H9 (cell line): Measurements from ENCODE around the gene DIAPH3. TPM values are rescaled to one million over a fixed set of nuclear protein-coding genes. Genes with fewer than 3 reads are reported as not detected.

Experiments
- DNase-seq: peaks from one replicate; pipeline ENCODE4 v3.0.0-alpha.2; 2017
- H2AFZ ChIP-seq: one replicate; pipeline ENCODE4 v1.6.1; 2013; ENCODE audit warnings: mild to moderate bottlenecking, low read length, control low read depth, moderate library complexity
- H2AK5ac ChIP-seq: 2 replicates; pipeline ENCODE4 v1.6.1; 2013; ENCODE audit warnings: low read length, control low read depth, mixed read lengths; ENCODE audit not compliant: insufficient read length
- H2BK120ac ChIP-seq: one replicate; pipeline ENCODE4 v1.6.1; 2013; ENCODE audit warnings: low read depth, mild to moderate bottlenecking, low read length, control low read depth, inconsistent platforms; ENCODE audit not compliant: poor library complexity, severe bottlenecking
- H2BK12ac ChIP-seq: 2 replicates; pipeline ENCODE4 v1.6.1; 2013; ENCODE audit warnings: low read length, control low read depth, mixed read lengths, low read depth; ENCODE audit not compliant: insufficient read length
- H2BK15ac ChIP-seq: 2 replicates; pipeline ENCODE4 v1.6.1; 2013; ENCODE audit warnings: low read depth, low read length, control low read depth
- H2BK20ac ChIP-seq: one replicate; pipeline ENCODE4 v1.6.1; 2013; ENCODE audit warnings: low read depth, mild to moderate bottlenecking, low read length, control low read depth, inconsistent platforms; ENCODE audit not compliant: poor library complexity, severe bottlenecking
- H2BK5ac ChIP-seq: 2 replicates; pipeline ENCODE4 v1.6.1; 2013; ENCODE audit warnings: low read length, control low read depth, mixed read lengths; ENCODE audit not compliant: insufficient read length
- H3K14ac ChIP-seq: 2 replicates; pipeline ENCODE4 v1.6.1; 2013; ENCODE audit warnings: low read length, control low read depth; ENCODE audit not compliant: insufficient read depth
- H3K18ac ChIP-seq: 2 replicates; pipeline ENCODE4 v1.6.1; 2013; ENCODE audit warnings: low read depth, mild to moderate bottlenecking, mixed read lengths, low read length, control low read depth; ENCODE audit not compliant: insufficient read length
- H3K23ac ChIP-seq: 2 replicates; pipeline ENCODE4 v1.6.1; 2013; ENCODE audit warnings: low read length, control low read depth, mixed read lengths, low read depth; ENCODE audit not compliant: insufficient read length
- H3K23me2 ChIP-seq: 2 replicates; pipeline ENCODE4 v1.6.1; 2013; ENCODE audit warnings: low read depth, mild to moderate bottlenecking, mixed read lengths, low read length, control low read depth; ENCODE audit not compliant: insufficient read length, poor library complexity, severe bottlenecking
- H3K27ac ChIP-seq: 2 replicates; pipeline ENCODE4 v1.5.1; 2013; ENCODE audit warnings: low read length, control low read depth, mixed read lengths, low read depth; ENCODE audit not compliant: insufficient read length
- H3K27me3 ChIP-seq: 2 replicates; pipeline ENCODE4 v1.6.1; 2013; ENCODE audit warnings: low read length, control low read depth, inconsistent platforms; ENCODE audit not compliant: insufficient read depth
- H3K4ac ChIP-seq: 2 replicates; pipeline ENCODE4 v1.6.1; 2013; ENCODE audit warnings: low read depth, mild to moderate bottlenecking, control low read depth, inconsistent platforms, low read length, moderate library complexity
- H3K4me1 ChIP-seq: 2 replicates; pipeline ENCODE4 v1.6.1; 2013; ENCODE audit warnings: low read length, control low read depth, inconsistent platforms; ENCODE audit not compliant: insufficient read depth
- H3K4me2 ChIP-seq: 2 replicates; pipeline ENCODE4 v1.6.1; 2013; ENCODE audit warnings: low read length, control low read depth, mixed read lengths; ENCODE audit not compliant: insufficient read length, insufficient read depth
- H3K56ac ChIP-seq: 2 replicates; pipeline ENCODE4 v1.6.1; 2013; ENCODE audit warnings: low read depth, mild to moderate bottlenecking, mixed read lengths, low read length, control low read depth; ENCODE audit not compliant: insufficient read length
- H3K79me1 ChIP-seq: 2 replicates; pipeline ENCODE4 v1.6.1; 2013; ENCODE audit warnings: low read depth, mild to moderate bottlenecking, moderate library complexity, low read length, control low read depth, inconsistent platforms; ENCODE audit not compliant: insufficient read depth, poor library complexity, severe bottlenecking
- H3K79me2 ChIP-seq: 2 replicates; pipeline ENCODE4 v1.6.1; 2013; ENCODE audit warnings: low read length, control low read depth, inconsistent platforms; ENCODE audit not compliant: insufficient read depth
- H3K9ac ChIP-seq: 2 replicates; pipeline ENCODE4 v1.6.1; 2013; ENCODE audit warnings: low read length, control low read depth, mixed read lengths; ENCODE audit not compliant: insufficient read length; ENCODE audit errors: extremely low read depth
- H3K9me3 ChIP-seq: one replicate; pipeline ENCODE4 v1.6.1; 2013; ENCODE audit warnings: low read depth, low read length, inconsistent platforms; ENCODE audit not compliant: control insufficient read depth
- H3T11ph ChIP-seq: one replicate; pipeline ENCODE4 v1.6.1; 2013; ENCODE audit warnings: mild to moderate bottlenecking, low read length, control low read depth, inconsistent platforms
- H4K20me1 ChIP-seq: one replicate; pipeline ENCODE4 v1.6.1; 2013; ENCODE audit not compliant: control insufficient read depth, insufficient read length, insufficient read depth
- H4K5ac ChIP-seq: 2 replicates; pipeline ENCODE4 v1.6.1; 2013; ENCODE audit warnings: low read depth, mild to moderate bottlenecking, mixed read lengths, low read length, control low read depth; ENCODE audit not compliant: insufficient read length
- H4K8ac ChIP-seq: replicated peaks from 2 replicates; pipeline ENCODE4 v1.6.1; 2013; ENCODE audit warnings: low read length, control low read depth, mixed read lengths, low read depth; ENCODE audit not compliant: insufficient read length
- H4K91ac ChIP-seq: 2 replicates; pipeline ENCODE4 v1.6.1; 2013; ENCODE audit warnings: low read depth, mild to moderate bottlenecking, moderate library complexity, mixed read lengths, low read length, control low read depth; ENCODE audit not compliant: insufficient read length
- H3K27ac Mint-ChIP-seq, 3 experiments: 2 replicates in 2 of 3; 3 replicates in 1 of 3; pipeline ENCODE4 v1.8.0; 2020 to 2021; ENCODE audit warnings: mixed read lengths in 3 of 3, mild to moderate bottlenecking in 1 of 3, moderate library complexity in 1 of 3
- H3K27me3 Mint-ChIP-seq: 2 replicates; pipeline ENCODE4 v1.8.0; 2021; ENCODE audit warnings: low read depth, mild to moderate bottlenecking, moderate library complexity, mixed read lengths
- H3K36me3 Mint-ChIP-seq, 3 experiments: 2 replicates in 2 of 3; 3 replicates in 1 of 3; pipeline ENCODE4 v1.8.0; 2020 to 2021; ENCODE audit warnings: low read depth in 3 of 3, mixed read lengths in 3 of 3; ENCODE audit not compliant: insufficient read depth in 1 of 3
- H3K4me1 Mint-ChIP-seq, 2 experiments: 2 replicates each; pipeline ENCODE4 v1.8.0; 2020; ENCODE audit warnings: mixed read lengths in 2 of 2
- H3K4me3 Mint-ChIP-seq, 2 experiments: 2 replicates in 1 of 2; 3 replicates in 1 of 2; pipeline ENCODE4 v1.8.0; 2020 to 2021; ENCODE audit warnings: mild to moderate bottlenecking in 2 of 2, mixed read lengths in 2 of 2, moderate library complexity in 1 of 2
- H3K9me3 Mint-ChIP-seq, 2 experiments: 2 replicates in 1 of 2; 3 replicates in 1 of 2; pipeline ENCODE4 v1.8.0; 2020; ENCODE audit warnings: mild to moderate bottlenecking in 2 of 2, mixed read lengths in 2 of 2, moderate library complexity in 1 of 2
- WGBS: extraction: QIAGEN DNeasy Blood & Tissue Kit; methylation state at CpG from one replicate; pipeline ENCODE4 v1.1.7; 2013; ENCODE audit warnings: missing lambda C conversion rate, low lambda C conversion rate, mixed read lengths; ENCODE audit not compliant: insufficient read length; ENCODE audit errors: extremely low coverage; 5-methylcytosine and 5-hydroxymethylcytosine counted together
- total RNA-seq: library from RNA; stranded (reverse); gene quantifications from 2 replicates; pipeline ENCODE4 v1.2.1, GENCODE V29; 2021
- TF ChIP-seq, protein P1 (sequence below): fragments of 200-600 bp; sonication (generic); conservative IDR thresholded peaks from 3 replicates; pipeline ENCODE4 v1.8.0; 2021; ENCODE audit warnings: antibody characterized with exemption, mild to moderate bottlenecking

Gene DIAPH3
- total RNA-seq, 1 experiment from 2014 or later, result 23.1 TPM

GRCh38 chr13:59658738-59659330 lies 504.9 kb downstream of the DIAPH3 start:
- no peak overlapping the region for H2BK120ac ChIP-seq
- no peaks in the 10 kb centered on the region for H4K20me1 ChIP-seq
- no peak overlapping the region for H3K18ac ChIP-seq
- H3K9ac ChIP-seq, result no peak overlapping the region
- no peak overlapping the region for H4K91ac ChIP-seq
- Mint-ChIP-seq H3K27ac (no peak overlapping the region), H3K4me1 (peaks cover 3 to 7% of the 10 kb centered on the region in 2 experiments; a peak in 3 of 4 replicates), H3K4me3 (no peak overlapping the region), H3K27me3 (peaks cover 2% of the 10 kb centered on the region; the same call in 1 of the 2 replicates), H3K9me3 (peaks cover 5 to 6% of the 10 kb centered on the region in 2 experiments; a peak in 3 of 5 replicates), H3K36me3 (peaks cover 8 to 9% (median 8%) of the 10 kb centered on the region in 3 experiments)
- TF ChIP-seq, protein P1, sequence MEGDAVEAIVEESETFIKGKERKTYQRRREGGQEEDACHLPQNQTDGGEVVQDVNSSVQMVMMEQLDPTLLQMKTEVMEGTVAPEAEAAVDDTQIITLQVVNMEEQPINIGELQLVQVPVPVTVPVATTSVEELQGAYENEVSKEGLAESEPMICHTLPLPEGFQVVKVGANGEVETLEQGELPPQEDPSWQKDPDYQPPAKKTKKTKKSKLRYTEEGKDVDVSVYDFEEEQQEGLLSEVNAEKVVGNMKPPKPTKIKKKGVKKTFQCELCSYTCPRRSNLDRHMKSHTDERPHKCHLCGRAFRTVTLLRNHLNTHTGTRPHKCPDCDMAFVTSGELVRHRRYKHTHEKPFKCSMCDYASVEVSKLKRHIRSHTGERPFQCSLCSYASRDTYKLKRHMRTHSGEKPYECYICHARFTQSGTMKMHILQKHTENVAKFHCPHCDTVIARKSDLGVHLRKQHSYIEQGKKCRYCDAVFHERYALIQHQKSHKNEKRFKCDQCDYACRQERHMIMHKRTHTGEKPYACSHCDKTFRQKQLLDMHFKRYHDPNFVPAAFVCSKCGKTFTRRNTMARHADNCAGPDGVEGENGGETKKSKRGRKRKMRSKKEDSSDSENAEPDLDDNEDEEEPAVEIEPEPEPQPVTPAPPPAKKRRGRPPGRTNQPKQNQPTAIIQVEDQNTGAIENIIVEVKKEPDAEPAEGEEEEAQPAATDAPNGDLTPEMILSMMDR, result no peak
- no peaks in the 10 kb centered on the region for H3K79me1 ChIP-seq
- no peak overlapping the region for H3T11ph ChIP-seq
- H3K56ac ChIP-seq, result no peak overlapping the region
- no peak overlapping the region for H2BK15ac ChIP-seq
- H3K23me2 ChIP-seq, result no peaks in the 10 kb centered on the region
- no peak overlapping the region for H3K4me2 ChIP-seq
- H3K9me3 ChIP-seq, result no peaks in the 10 kb centered on the region
- no peak overlapping the region for H2BK12ac ChIP-seq
- H3K4me1 ChIP-seq, result no peaks in the 10 kb centered on the region
- no peak overlapping the region for H2AFZ ChIP-seq
- H2AK5ac ChIP-seq, result no peak overlapping the region
- H3K23ac ChIP-seq, result no peak overlapping the region
- H3K4ac ChIP-seq, result no peak overlapping the region
- no CpG with 5 or more reads among the region's 6 CpGs for WGBS
- no peak overlapping the region for H4K8ac ChIP-seq
- H3K79me2 ChIP-seq, result no peaks in the 10 kb centered on the region
- no peak overlapping the region for H3K27ac ChIP-seq
- no peak for DNase-seq
- no peaks in the 10 kb centered on the region for H3K27me3 ChIP-seq
- H4K5ac ChIP-seq, result no peak overlapping the region
- H2BK5ac ChIP-seq, result no peak overlapping the region
- no peak overlapping the region for H2BK20ac ChIP-seq
- H3K14ac ChIP-seq, result no peak overlapping the region
